Posterior vena cava (tissue), 2 donors: Measurements from ENCODE around the gene C1S. TPM values are rescaled to one million over a fixed set of nuclear protein-coding genes. Genes with fewer than 3 reads are reported as not detected.

Experiments used
- DNase-seq: peaks from one replicate; pipeline ENCODE4 v3.0.0-alpha.2; 2020; ENCODE audit warnings: low spot score
- intact Hi-C, 2 donors: fragments of 100-400 bp; cut with DNase I; formaldehyde crosslinking; loops; one replicate each; pipeline versions ENCODE4 v1.14.1 to v1.14.2; 2022 to 2023
- total RNA-seq, 2 donors: library from RNA; stranded (reverse); fragmentation: NEBNext Ultra II Directional; extraction: Animal tissue kit (Norgen Biotek cat#: 25700); gene quantifications; one replicate each; pipeline ENCODE4 v1.2.1, GENCODE V29; 2021
- donor health status: DM: yes; HTN: yes; CAD: no.
- donor health status: DM: yes; HTN: yes; CAD: no.

The C1S gene
- total RNA-seq, 2 donors from 2014 or later = 585 to 986 TPM

- no peak for DNase-seq
- intact Hi-C loops = loop anchor here (5.0 to 10.0 kb wide), 3 partner anchors 51 to 159 kb away; partner anchors contain the start of genes C1S (in 1 of the 2) and PTPN6 (in 1 of the 2)
Measured at GRCh38 chr12:7113389-7113871, 52.9 kb downstream of the C1S start.

GRCh38 chr12:7114008-7114407, 53.5 kb downstream of the C1S start:
- DNase-seq = no peak
- intact Hi-C loops = loop anchor here (5.0 to 10.0 kb wide), 3 partner anchors 52 to 159 kb away; partner anchors contain the start of genes C1S (in 1 of the 2) and PTPN6 (in 1 of the 2)

- intact Hi-C loops = loop anchor here (5.0 to 10.0 kb wide), 3 partner anchors 53 to 160 kb away; partner anchors contain the start of genes C1S (in 1 of the 2) and PTPN6 (in 1 of the 2)
- DNase-seq = no peak
Measured at GRCh38 chr12:7114851-7115250, 54.3 kb downstream of the C1S start.

- no peak for DNase-seq
- intact Hi-C loops = loop anchor here (10.0 kb wide), 2 partner anchors 61 to 161 kb away; partner anchors contain the start of gene PTPN6 (in 1 of the 2)
Measured at GRCh38 chr12:7116196-7116595, 55.7 kb downstream of the C1S start.

- no peak for DNase-seq
- intact Hi-C loops = loop anchor here (10.0 kb wide), 2 partner anchors 62 to 162 kb away; partner anchors contain the start of gene PTPN6 (in 1 of the 2)
Measured at GRCh38 chr12:7116916-7117315, 56.4 kb downstream of the C1S start.

- DNase-seq = no peak
- intact Hi-C loops = loop anchor here (10.0 kb wide), 2 partner anchors 63 to 163 kb away; partner anchors contain the start of gene PTPN6 (in 1 of the 2)
Measured at GRCh38 chr12:7117670-7118069, 57.2 kb downstream of the C1S start.

GRCh38 chr12:7118881-7119280, 58.4 kb downstream of the C1S start:
- DNase-seq = no peak
- intact Hi-C loops = loop anchor here (10.0 kb wide), 2 partner anchors 64 to 164 kb away; partner anchors contain the start of gene PTPN6 (in 1 of the 2)

- DNase-seq = no peak
- intact Hi-C loops = no loop called here
Measured at GRCh38 chr12:7120166-7120565, 59.6 kb downstream of the C1S start.

Other genes with a start within 250 kb of the C1S start
- 1 to 10 TPM; 3.9 to 5.1 TPM for gene GPR162, start 238.9 kb upstream of the C1S start, total RNA-seq
- gene P3H3, start 232.3 kb upstream of the C1S start, total RNA-seq = 10 to 100 TPM; 37.7 to 59.9 TPM
- 1 to 10 TPM; 3.6 to 4.0 TPM for gene GNB3, start 219.8 kb upstream of the C1S start, total RNA-seq
- gene CDCA3, start 209.4 kb upstream of the C1S start, total RNA-seq = under 1 TPM; 0.46 to 0.52 TPM
- gene USP5, start 208.6 kb upstream of the C1S start, total RNA-seq = 10 to 100 TPM; 87.0 to 91.1 TPM
- 100 to 1,000 TPM; 303 to 366 TPM for gene TPI1, start 193.2 kb upstream of the C1S start, total RNA-seq
- 1 to 10 TPM; 4.9 to 6.9 TPM for gene SPSB2, start 187.4 kb upstream of the C1S start, total RNA-seq
- 1 to 10 TPM; 5.3 to 6.7 TPM for gene LRRC23, start 155.9 kb upstream of the C1S start, total RNA-seq
- gene ENO2, start 146.1 kb upstream of the C1S start, total RNA-seq = 10 to 100 TPM; 45.6 to 57.1 TPM
- 100 to 1,000 TPM in 1 of 2 donors, 10 to 100 TPM in 1; 97.0 to 106 TPM for gene ATN1, start 132.8 kb upstream of the C1S start, total RNA-seq
- not detected for gene RNU7-1, start 116.9 kb upstream of the C1S start, total RNA-seq
- gene C12orf57, start 116.7 kb upstream of the C1S start, total RNA-seq = 100 to 1,000 TPM; 189 to 206 TPM
- 10 to 100 TPM; 18.7 to 31.4 TPM for gene PTPN6, start 109.4 kb upstream of the C1S start, total RNA-seq
- gene PHB2, start 90.1 kb upstream of the C1S start, total RNA-seq = 100 to 1,000 TPM in 1 of 2 donors, 10 to 100 TPM in 1; 98.8 to 110 TPM
- 10 to 100 TPM; 38.4 to 43.9 TPM for gene EMG1, start 89.8 kb upstream of the C1S start, total RNA-seq
- 10 to 100 TPM; 24.2 to 29.0 TPM for gene LPCAT3, start 42.2 kb upstream of the C1S start, total RNA-seq
- gene C1R, start 31.7 kb downstream of the C1S start, total RNA-seq = 1,000 to 10,000 TPM; 1,008 to 1,686 TPM
- 100 to 1,000 TPM in 1 of 2 donors, 10 to 100 TPM in 1; 79.5 to 122 TPM for gene C1RL, start 48.5 kb downstream of the C1S start, total RNA-seq
- 1 to 10 TPM; 5.1 to 5.7 TPM for gene RBP5, start 68.2 kb downstream of the C1S start, total RNA-seq
- gene CLSTN3, start 69.7 kb downstream of the C1S start, total RNA-seq = 10 to 100 TPM; 31.0 to 31.7 TPM
- 10 to 100 TPM; 34.7 to 39.6 TPM for gene PEX5, start 129.0 kb downstream of the C1S start, total RNA-seq
- gene ACSM4, start 243.4 kb downstream of the C1S start, total RNA-seq = not detected